Esophagus muscularis mucosa (tissue), 3 donors: ENCODE results near the gene SMPD3.

Experiments used
- POLR2A ChIP-seq: fragments of 450-650 bp; IDR thresholded peaks from one replicate; pipeline ENCODE4 v1.6.1; 2017; ENCODE audit warnings: antibody characterized with exemption, moderate library complexity, mild to moderate bottlenecking, low read depth
- TF ChIP-seq, protein P1 (sequence below), 3 experiments: fragments of 200-600 bp in 2 of 3; fragments of 450-650 bp in 1 of 3; sonication (generic) in 2 of 3; IDR thresholded peaks; one replicate each; pipeline ENCODE4 v1.5.1; 2017 to 2019; ENCODE audit warnings: antibody characterized with exemption in 3 of 3, mild to moderate bottlenecking in 2 of 3, moderate library complexity in 1 of 3

DNA sequence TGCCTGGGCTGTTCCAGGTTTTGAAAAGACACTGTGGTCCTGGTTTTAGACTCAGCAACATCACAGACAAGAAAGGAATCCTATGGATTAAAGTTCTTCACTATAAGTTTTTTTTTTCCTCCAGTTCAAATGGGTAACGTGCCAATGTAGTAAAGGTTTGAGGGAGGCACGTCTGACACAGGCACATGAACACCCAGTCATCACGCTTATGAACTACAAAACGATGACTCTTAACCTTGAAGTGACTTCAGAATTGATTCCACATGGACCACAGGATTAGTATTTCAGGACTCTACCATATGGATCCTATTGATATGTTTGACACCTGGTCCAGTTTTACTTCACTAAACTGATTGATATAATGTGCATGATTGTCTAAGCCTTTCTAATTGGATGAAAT, 135.2 kb downstream of the SMPD3 start:
- TF ChIP-seq, protein P1, sequence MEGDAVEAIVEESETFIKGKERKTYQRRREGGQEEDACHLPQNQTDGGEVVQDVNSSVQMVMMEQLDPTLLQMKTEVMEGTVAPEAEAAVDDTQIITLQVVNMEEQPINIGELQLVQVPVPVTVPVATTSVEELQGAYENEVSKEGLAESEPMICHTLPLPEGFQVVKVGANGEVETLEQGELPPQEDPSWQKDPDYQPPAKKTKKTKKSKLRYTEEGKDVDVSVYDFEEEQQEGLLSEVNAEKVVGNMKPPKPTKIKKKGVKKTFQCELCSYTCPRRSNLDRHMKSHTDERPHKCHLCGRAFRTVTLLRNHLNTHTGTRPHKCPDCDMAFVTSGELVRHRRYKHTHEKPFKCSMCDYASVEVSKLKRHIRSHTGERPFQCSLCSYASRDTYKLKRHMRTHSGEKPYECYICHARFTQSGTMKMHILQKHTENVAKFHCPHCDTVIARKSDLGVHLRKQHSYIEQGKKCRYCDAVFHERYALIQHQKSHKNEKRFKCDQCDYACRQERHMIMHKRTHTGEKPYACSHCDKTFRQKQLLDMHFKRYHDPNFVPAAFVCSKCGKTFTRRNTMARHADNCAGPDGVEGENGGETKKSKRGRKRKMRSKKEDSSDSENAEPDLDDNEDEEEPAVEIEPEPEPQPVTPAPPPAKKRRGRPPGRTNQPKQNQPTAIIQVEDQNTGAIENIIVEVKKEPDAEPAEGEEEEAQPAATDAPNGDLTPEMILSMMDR (IDR thresholded peaks at IDR 0.05), result no peak
- no peak for TF ChIP-seq POLR2A
